AML-193 (cell line): ENCODE measurements around the gene COL8A2.

ENCODE experiments used
- DNase-seq, 2 experiments: peaks; one replicate each; lab custom pipeline; 2025; lab: John Stamatoyannopoulos, UW

The COL8A2 gene

DNA sequence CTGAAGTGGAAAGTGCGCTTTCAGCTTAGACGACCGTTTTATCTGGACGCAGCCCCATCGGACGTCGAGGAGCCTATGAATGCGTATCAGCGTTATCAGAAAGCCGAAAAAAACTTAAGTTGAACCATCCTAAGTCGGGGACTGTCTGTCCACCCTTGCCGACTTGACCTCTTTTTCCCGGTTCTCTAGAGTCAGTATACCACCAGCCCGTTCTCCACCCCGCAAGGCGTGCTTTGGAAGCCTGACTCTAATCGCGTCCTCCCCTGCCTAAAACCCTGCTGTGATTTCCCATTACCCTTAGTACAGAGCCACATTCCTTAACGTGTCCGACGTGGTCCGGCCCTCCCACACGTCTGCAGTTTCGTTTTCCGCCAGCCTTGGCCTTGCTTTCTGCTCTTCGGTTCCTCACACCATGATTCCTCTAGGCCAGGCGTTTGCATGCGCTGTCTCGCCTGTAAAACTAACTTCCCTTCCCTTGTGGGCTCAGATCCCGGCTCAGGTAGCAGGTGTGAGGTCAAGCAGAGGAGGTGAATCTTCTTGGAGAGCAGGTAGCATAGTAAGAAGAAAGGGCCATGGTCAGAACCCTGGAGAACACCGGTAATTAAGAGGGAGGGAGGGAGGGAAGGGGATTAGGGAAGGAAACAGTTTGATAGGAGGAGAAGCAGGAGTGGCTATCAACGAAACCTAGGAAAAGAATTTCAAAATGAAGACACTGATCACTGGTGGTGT is 35.5 kb downstream of the COL8A2 start:
- DNase-seq = peak; percentile 21 to 27

GRCh38 chr1:36088577-36089392 is 36.2 kb downstream of the COL8A2 start, which contains the start of gene ADPRS:
ADPRS (plus strand) TSS chr1:36088892; CDS start chr1:36088905, 13 bp downstream.
- DNase-seq = peak; percentile 75 to 81

DNA sequence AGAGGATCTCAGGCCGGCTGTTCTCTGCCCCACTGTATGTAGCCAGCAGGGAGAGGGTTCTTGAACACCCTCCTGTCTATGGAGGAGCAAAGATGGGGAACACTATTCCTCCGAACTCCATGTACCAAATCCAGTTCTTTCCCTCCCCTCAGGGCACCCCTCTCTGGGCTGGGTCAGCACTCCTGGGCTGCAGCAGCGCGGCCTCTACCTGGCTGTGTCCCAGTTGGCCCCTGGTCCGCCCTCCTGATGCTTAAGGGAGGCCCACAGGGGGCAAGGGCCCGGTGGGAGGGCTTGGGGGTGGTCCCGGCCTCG is 36.8 kb downstream of the COL8A2 start:
- DNase-seq = no peak

DNA sequence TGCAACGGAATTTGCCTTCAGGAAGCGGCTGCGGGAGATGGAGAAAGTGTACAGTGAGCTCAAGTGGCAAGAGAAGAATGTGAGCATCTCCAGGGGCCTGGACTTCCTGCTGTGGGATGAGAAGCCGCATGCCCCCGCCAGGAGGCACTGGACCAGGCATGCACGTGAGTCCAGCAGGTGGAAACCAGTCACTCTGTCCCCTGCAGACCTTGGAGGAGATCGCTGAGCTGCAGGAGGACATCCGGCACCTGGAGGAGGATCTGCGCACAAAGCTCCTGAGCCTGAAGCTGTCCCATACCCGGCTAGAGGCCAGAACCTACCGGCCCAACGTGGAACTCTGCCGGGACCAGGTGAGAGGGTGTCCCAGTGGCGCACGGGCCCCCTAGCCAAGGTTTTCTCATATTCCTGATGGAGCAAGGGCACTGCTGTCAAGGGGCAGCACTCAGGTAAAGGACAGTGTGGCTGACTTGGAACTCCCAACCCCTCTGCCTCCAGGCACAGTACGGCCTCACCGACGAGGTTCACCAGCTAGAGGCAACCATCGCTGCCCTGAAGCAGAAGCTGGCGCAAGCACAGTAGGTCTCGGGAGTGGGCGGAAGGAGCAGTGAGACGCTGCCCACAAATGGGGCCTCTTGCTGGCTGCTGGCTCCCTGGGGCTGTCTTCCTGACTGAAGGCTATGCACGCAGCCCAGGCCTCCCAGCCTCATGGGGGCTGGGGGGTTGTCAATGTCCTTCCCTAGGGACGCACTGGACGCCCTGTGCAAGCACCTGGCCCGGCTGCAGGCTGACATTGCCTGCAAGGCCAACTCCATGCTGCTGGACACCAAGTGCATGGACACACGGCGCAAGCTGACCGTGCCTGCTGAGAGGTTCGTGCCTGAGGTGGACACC is 37.5 kb downstream of the COL8A2 start:
- DNase-seq = no peak

- DNase-seq = no peak
Measured at GRCh38 chr1:36086529-36087232, 38.3 kb downstream of the COL8A2 start.

- DNase-seq = no peak
Measured at GRCh38 chr1:36085686-36086526, 39.1 kb downstream of the COL8A2 start.

DNA sequence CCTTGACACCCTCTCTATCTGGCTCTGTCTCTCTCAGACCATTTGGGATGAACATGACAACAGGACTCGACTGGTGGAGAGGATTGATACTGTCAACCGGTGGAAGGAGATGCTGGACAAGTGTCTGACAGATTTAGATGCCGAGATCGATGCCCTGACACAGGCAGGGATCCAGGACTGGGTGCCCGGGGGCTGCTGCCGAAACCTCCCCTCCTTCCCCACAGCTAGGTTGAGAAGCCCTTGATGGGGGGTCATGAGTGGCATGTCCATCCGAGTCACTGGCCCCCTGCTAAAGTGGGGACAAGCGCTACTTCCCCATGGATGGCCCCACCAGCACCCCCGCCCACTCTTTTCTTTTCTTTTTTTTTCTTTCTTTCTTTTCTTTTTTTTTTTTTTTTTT is 39.9 kb downstream of the COL8A2 start:
- no peak for DNase-seq

GRCh38 chr1:36084497-36085115 is 40.4 kb downstream of the COL8A2 start:
- DNase-seq = no peak

GRCh38 chr1:36083635-36084496 is 41.2 kb downstream of the COL8A2 start, which contains the start of gene TEKT2:
TEKT2 (plus strand) TSS chr1:36084094; CDS start chr1:36084922, 828 bp downstream.
- DNase-seq = no peak

GRCh38 chr1:36083219-36083618 is 41.8 kb downstream of the COL8A2 start:
- DNase-seq = no peak

GRCh38 chr1:36081926-36082485 is 43.0 kb downstream of the COL8A2 start:
- no peak for DNase-seq

DNA sequence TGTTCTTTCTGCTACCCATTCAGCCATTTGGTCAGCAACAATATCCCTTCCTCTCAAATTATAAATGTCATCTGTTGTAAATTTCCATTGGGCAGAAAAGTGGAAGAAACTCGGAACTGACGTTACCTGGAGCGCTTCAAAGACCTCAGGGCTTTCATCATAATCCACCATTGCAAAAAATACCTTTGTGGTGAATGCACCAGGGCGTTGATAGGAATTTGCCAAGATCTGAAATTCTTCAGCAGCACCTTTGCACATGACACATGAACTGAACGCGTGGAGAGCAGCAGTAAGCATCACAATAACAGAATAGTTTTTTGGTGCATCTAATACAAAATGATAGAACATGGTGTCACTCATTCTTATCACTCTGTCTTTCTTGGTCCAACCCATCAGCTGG is 44.2 kb downstream of the COL8A2 start:
- no peak for DNase-seq

DNA sequence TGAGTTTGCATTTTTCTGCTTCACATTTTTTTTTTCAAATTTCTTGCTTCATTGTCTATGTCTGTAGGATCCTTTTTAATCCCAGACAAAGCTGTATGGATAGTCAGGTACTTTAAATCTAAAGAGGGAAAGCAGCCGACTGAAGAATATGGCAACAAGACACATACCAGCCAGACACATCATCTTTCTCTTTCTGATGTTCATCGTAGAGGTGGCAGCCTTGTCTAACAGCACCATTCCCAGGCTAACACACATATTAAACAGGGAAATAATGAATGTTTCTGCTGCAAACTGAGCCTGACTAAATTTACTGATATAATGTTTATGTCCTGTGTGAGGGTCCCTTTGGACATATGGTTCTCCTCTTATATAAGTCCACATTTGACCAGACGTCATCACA is 44.8 kb downstream of the COL8A2 start:
- DNase-seq = no peak

- DNase-seq = no peak
Measured at GRCh38 chr1:36076979-36077573, 47.9 kb downstream of the COL8A2 start.

DNA sequence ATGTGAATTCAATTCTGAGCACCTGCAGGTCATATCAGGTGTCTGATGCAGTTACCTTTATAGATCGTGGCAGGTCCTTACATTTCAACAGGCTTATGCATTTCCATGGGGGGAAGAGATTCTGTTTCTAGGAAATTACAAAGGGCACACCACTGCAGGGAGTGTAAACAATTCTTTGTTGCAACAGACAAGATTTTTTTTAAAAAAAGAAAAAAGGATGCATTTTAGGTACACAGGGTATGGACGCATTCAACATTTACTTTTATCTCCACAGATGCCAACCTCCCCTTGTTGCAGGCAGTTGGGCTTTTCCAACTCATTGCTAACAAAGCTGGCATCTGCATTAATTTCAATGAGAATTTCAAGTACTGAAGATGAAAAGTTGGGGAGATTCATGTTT is 54.7 kb downstream of the COL8A2 start:
- no peak for DNase-seq

- DNase-seq = no peak
Measured at GRCh38 chr1:36068866-36069265, 56.2 kb downstream of the COL8A2 start.

- DNase-seq = no peak
Measured at GRCh38 chr1:36067871-36068270, 57.2 kb downstream of the COL8A2 start.

- no peak for DNase-seq
Measured at GRCh38 chr1:36062315-36062714, 62.7 kb downstream of the COL8A2 start.

DNA sequence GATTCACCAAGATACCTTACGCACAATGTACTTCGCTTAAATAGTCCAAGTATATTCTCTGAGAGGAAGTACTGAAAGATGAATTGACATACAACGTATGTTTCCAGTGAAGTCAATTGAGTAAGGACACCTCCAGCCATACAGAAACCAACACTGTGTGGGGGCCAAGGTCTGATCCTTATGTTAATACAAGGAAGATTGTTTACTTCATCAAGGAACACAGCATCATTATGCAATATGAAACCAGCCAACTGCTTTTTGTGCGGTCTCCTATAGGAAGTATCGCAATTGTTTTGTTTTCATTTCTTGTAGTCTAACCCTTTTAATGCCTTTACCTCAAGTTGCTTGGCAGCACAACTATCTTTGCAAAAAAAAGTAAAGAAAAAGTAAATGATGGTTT is 69.3 kb downstream of the COL8A2 start:
- no peak for DNase-seq
